ENCODE results near the gene THRB.

- TF ChIP-seq POLR2A (conservative IDR thresholded peaks at IDR 0.05) (no peak), NR3C1 (CRISPR knock-in tag; IDR thresholded peaks at IDR 0.05) (no peak), ZNF140 (CRISPR knock-in tag; IDR thresholded peaks at IDR 0.05) (no peak), POU5F1 (IDR thresholded peaks at IDR 0.05; ENCODE audit: borderline replicate concordance, low read depth, low read length, partially characterized antibody) (no peak), RB1 (IDR thresholded peaks at IDR 0.05; ENCODE audit: low read depth) (no peak), CTCF (IDR thresholded peaks at IDR 0.05 in 2 of 3, conservative IDR thresholded peaks at IDR 0.05 in 1 of 3; ENCODE audit: insufficient read depth in 2 of 3, low read depth in 1 of 3, low read length in 3 of 3) (peak; percentile 56 to 65 (median 58); a peak in 5 of 6 replicates), TEAD2 (tag; IDR thresholded peaks at IDR 0.05) (no peak), ZBTB7A (IDR thresholded peaks at IDR 0.05; ENCODE audit: borderline replicate concordance, control insufficient read depth, low read depth, low read length) (no peak), HMGN3 (IDR thresholded peaks at IDR 0.05; ENCODE audit: borderline replicate concordance, extremely low read depth, insufficient read length, low read depth, low read length) (no peak), UBTF (IDR thresholded peaks at IDR 0.05; ENCODE audit: borderline replicate concordance in 1 of 2, low read depth in 2 of 2, low read length in 2 of 2) (no peak)
These were observed 405.9 kb downstream of the THRB start for GRCh38 chr3:24088782-24089181.

Measured in K562 (cell line).